ENCODE measurements around the gene CDCA5.
"Not testable (repeated sequence)": the region's sequence is repeated elsewhere in the genome, so short reads cannot be mapped to it uniquely, and the experiment has no call there.

The CDCA5 gene

GRCh38 chr11:65118891-65119669 is 35.2 kb upstream of the CDCA5 start:
- not testable (repeated sequence) for DNase-seq

DNA sequence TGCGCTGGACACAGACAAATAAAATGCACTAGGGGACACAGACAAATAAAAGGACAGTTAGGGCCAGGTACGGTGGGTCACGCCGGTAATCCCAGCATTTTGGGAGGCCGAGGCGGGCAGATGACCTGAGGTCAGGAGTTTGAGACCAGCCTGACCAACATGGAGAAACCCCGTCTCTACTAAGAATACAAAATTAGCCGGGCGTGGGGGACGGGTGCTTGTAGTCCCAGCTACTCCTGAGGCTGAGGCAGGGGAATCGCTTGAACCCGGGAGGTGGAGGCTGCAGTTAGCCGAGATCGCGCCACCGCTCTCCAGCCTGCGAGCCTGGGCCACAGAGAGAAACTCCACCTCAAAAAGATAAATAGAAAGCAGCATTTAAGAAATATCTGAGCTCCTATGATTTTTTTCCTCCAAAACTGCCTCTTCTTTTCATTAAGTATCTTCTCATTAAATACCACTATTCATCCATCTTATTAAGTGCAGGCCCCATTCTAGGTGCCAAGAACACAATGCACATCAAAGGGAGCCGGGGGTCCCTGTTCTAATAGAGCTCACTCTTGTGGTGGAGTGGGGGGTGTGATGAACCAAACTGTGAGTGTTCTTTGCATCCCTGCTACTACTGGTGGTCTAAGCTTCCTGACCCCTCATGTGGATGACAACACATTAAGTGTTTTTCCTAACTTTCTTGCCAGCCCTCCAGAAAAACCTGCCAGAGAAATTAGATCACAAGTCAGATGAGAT is 34.4 kb upstream of the CDCA5 start:
- no peak for DNase-seq

- peak; percentile 91 for DNase-seq
These were observed 33.6 kb upstream of the CDCA5 start, which contains the start of gene ZNHIT2 for GRCh38 chr11:65117206-65118096. Gene ZNHIT2 (minus strand): TSS chr11:65117701. CDS start chr11:65117653, 48 bp downstream.

DNA sequence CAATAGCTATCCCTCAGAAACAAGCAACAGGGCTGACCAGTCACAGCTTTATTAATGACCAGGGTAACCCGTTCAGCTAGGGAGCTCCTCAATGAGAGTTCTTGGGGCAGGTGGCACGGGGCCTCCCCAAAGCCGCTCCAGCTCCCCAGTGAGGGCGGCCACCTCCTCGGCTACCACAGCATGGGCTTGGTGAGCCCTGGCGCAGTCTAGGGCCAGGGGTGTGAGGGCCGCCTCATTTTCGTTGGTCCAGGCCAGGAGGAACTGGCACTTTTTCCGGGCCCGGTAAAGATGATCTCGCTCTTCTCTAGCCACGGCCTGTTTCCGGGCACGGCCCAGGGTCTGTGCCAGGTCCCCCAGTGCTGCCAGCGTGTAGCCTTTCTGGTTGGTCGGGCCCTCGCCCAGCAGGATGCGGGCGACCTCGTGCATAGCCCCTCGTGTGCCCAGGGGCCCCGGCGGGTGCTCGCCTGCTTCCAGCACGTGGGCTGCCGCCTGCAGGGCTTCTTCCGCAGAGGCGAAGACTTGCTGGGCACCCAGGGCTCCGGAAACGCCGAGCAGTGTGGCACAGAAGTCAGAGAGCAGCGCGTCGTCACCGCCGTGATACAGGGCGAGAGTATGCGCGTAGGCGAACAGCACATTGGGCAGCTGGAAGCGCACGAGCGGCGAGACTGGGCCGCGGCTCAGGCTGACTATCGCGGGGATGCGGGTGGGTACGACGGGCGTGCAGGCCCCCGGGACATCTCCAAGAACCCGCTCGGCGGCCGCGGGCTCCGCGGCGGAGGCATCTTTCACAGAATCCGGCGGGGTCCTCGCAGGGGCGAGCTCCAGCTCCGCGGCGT is 32.7 kb upstream of the CDCA5 start:
- DNase-seq = no peak

DNA sequence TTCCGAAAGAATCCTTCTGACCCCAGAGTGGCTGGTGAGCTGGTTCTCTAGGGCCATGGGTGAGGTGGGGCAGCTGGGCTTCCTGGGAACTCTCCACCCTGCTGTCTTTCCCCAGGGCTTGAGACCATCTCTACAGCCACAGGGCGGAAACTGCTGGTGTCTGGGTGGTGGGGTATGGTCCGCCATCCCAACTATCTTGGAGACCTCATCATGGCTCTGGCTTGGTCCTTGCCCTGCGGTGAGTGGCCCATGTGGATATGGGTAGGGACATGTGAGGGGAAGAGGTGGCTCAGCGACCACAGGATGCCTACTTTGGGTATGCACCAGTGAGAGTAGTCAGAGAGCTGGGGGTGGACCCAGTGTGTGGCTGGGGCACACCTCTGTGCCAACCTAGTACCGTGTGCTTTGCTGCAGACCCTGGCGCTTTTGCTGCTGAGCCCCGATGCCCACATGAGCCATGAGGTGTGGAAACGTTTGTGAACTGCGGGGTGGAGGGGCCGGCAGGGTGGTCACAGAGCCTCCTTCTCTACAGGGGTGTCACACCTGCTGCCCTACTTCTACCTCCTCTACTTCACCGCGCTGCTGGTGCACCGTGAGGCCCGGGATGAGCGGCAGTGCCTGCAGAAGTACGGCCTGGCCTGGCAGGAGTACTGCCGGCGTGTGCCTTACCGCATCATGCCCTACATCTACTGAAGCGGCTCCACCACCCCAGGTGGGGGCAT is 31.7 kb upstream of the CDCA5 start:
- DNase-seq = no peak

DNA sequence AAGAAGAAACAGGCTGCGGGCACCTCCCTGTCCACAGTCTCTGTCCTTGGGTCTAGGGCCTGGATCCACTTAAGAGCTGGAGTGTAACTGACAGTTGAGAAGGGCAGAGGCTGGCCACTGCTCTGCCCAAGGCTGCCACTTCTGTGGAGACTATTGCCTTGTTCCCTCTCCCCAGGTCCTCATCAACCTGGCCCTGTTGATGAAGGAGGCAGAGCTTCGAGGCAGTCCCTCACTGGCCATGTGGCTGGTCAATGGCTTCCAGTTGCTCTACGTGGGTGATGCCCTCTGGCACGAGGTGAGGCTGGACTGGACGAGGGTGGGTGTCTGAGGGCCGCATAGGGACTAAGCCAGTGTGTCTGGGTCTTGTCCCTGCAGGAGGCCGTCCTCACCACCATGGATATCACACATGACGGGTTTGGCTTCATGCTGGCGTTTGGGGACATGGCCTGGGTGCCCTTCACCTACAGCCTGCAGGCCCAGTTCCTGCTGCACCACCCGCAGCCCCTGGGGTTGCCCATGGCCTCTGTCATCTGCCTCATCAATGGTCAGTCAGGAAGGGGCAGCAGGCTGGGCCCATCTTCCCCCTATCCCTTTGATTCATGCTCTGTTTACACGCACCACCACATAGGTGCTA is 30.8 kb upstream of the CDCA5 start:
- DNase-seq = no peak

DNA sequence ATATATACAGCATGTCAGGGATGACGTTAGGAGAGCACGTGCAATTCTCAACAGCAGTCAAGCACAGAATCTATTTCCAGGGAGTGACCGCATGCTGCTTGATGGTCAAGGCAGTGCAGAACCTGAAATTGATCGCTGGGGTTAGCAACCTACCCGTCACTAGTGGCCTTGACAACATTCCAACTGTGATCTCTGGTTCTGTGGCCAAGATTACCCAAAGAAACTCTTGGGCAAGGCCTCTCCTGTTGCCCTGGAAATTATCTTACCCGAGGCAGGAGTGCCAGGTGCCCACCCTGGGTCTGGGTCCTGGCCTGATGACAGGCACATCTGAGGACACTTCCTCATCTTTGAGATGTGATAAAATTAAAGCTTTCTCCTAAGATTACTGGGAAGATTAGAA is 30.0 kb upstream of the CDCA5 start:
- no peak for DNase-seq

- DNase-seq = no peak
These were observed 29.5 kb upstream of the CDCA5 start for GRCh38 chr11:65113361-65113756.

- DNase-seq = peak; percentile 82
These were observed 28.9 kb upstream of the CDCA5 start for GRCh38 chr11:65112546-65113360.

DNA sequence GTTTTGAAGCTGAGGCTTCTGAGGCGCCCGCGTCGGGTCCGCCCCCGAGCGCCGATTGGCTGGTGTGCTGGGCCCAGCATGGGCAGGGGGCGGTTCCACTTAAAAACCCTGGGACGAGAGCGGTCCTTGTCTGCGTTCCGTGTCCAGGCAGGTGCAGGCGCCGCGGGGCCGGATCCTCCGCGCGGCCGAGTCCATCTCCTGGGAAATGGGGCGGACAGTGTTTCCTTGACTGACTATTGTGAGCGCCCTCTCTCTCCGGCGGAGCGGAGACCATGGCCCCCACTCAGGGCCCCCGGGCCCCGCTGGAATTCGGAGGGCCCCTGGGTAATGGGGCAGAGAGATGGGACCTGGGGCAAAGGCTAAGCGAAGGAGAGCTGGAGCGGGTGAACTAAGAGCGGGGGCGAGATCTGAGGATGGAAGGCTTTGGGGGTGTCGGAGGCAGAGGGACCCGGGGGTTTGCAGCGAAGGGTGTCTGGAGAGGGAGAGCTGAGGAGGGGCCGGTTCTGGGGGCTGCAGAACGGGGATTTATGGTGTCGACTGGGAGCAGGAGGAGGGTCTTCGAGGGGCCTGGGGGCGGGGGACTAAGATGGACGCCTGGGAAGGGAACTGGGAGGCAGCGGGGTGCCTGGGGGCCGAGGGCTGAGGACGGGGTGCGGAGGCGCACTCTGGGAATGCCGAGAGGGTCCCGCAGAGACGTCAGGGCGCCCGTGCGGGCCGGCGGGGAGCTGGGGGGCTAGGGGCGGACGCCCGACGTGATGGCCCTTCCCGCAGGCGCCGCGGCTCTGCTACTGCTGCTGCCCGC is 28.1 kb upstream of the CDCA5 start, which contains the start of gene TM7SF2:
Gene TM7SF2, plus strand, starts transcription at position 129 of the 802 bp plus-strand sequence. Its CDS starts 144 bp downstream, at position 273.
- DNase-seq = peak; percentile 99

DNA sequence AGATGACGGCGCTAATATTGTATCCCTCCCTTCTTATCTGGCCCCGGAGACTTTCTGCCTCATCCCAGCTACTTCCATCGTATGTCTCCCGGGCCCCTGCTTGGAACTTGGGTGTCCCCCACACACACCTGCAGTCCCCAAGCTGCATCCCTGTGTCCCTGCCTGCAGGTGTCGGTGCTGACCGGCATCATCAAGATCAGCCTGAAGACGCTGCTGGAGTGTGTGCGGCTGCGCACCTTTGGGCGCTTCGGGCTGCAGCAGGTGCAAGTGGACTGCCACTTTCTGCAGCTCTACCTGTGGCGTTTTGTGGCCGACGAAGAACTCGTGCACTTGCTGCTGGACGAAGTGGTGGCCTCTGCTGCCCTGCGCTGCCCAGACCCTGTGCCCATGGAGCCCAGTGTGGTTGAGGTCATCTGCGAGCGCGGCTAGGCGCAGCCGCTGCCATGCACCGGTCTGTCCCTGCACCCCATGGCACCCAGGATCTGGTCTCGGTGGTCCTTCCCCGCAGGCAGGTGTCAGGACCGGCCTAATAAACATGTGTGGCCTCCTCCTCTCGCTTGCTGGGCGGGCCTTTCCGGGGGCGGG is 27.4 kb upstream of the CDCA5 start:
- DNase-seq = no peak

DNA sequence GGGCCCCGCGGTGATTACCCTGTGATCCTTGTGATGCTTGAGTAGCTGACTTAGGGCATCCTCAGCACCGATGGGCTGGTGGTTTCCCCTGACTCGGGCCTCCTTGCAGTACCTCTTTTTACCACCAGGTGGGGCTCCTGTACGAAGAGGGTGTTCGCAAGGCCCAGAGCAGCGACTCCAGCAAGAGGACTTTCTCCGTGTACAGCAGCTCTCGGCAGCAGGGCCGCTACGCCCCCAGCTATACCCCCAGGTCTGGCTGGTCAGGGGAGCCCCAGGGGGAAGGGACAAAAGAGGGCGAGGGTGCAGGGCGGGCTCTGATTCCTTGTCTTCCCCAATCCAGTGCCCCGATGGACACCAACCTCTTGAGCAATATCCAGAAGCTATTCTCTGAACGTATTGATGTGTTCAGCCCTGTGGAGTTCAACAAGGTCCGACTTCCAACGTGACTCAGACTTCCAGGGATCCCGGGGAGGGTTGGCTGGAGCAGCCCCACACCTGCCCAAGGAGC is 26.6 kb upstream of the CDCA5 start:
- DNase-seq = peak; percentile 98

- DNase-seq = no peak
These were observed 25.7 kb upstream of the CDCA5 start for GRCh38 chr11:65109231-65110198.

DNA sequence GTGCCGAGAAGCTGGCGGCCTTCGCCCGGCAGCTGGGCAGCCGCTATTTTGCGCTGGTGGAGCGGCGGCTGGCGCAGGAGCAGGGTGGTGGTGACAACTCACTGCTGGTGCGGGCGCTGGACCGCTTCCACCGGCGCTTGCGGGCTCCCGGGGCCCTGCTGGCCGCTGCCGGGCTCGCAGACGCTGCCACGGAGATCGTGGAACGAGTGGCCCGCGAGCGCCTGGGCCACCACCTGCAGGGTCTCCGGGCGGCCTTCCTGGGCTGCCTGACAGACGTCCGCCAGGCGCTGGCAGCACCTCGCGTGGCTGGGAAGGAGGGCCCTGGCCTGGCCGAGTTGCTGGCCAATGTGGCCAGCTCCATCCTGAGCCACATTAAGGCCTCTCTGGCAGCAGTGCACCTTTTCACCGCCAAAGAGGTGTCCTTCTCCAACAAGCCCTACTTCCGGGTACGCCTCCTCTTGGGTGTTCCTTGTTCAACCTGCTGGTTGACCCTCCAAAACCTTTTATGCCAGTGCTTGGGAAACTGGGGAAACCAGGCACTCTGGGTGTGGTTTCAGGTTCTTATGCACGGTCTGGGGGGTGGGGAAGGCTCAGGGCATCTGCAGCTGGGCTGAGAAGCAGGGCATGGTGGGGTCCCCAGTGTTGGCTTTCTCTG is 24.8 kb upstream of the CDCA5 start:
- no peak for DNase-seq

- no peak for DNase-seq
These were observed 24.1 kb upstream of the CDCA5 start for GRCh38 chr11:65107751-65108468.

- DNase-seq = no peak
These were observed 23.2 kb upstream of the CDCA5 start for GRCh38 chr11:65107078-65107477.
